T-helper 1 cell treated with Interleukin-12 subunit alpha and Interleukin-12 subunit beta and Interleukin-4 antibody, amounts not matched to agents 30 ng/mL and 1 ng/mL, for 36 hours (primary cell): ENCODE data around the gene POLE2. TPM values are rescaled to one million over a fixed set of nuclear protein-coding genes. Genes with fewer than 3 reads are reported as not detected.
"Not testable (repeated sequence)": the region's sequence is repeated elsewhere in the genome, so short reads cannot be mapped to it uniquely, and the experiment has no call there.

Experiments
- intact Hi-C: fragments of 100-400 bp; cut with micrococcal nuclease; formaldehyde crosslinking; loops from one replicate; pipeline ENCODE4 v1.15.1; 2024
- total RNA-seq: library from RNA; stranded (reverse); gene quantifications from 2 replicates; pipeline ENCODE4 v1.2.3, GENCODE V29; 2022

Gene POLE2
- total RNA-seq, 1 donor from 2014 or later: 23.9 TPM

GRCh38 chr14:49620182-49621113 lies 67.6 kb downstream of the POLE2 start, which contains the start of the genes MGAT2 and RPL36AL:
TSS of gene MGAT2 (plus strand) at chr14:49620799. CDS start at chr14:49621269, 470 bp downstream.
TSS of gene RPL36AL (minus strand) at chr14:49620626. CDS start at chr14:49619104, 1,522 bp downstream.
- intact Hi-C loops: loop anchor here (1.0 to 5.0 kb wide), 14 partner anchors 14 to 1106 kb away; partner anchors contain the start of genes DMAC2L, L2HGDH, LRR1 and NEMF

- intact Hi-C loops: loop anchor here (1.0 to 5.0 kb wide), 14 partner anchors 15 to 1107 kb away; partner anchors contain the start of genes DMAC2L, L2HGDH, LRR1 and NEMF
Measured at GRCh38 chr14:49619730-49620129, 68.3 kb downstream of the POLE2 start.

DNA sequence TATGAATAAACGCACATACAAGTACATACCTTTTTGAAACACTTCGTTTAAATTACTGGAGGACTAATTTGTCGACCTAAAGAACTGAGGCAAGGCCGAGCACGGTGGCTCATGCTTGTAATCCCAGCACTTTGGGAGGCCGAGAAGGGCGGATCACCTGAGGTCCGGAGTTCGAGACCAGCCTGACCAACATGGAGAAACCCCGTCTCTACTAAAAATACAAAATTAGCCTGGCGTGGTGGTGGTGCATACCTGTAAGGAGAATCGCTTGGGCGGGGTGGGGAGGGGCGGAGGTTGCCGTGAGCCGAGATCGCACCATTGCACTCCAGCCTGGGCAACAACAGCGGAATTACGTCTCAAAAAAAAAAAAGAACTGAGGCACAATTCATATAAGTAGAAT lies 68.7 kb downstream of the POLE2 start:
- intact Hi-C loops: not testable (repeated sequence)

DNA sequence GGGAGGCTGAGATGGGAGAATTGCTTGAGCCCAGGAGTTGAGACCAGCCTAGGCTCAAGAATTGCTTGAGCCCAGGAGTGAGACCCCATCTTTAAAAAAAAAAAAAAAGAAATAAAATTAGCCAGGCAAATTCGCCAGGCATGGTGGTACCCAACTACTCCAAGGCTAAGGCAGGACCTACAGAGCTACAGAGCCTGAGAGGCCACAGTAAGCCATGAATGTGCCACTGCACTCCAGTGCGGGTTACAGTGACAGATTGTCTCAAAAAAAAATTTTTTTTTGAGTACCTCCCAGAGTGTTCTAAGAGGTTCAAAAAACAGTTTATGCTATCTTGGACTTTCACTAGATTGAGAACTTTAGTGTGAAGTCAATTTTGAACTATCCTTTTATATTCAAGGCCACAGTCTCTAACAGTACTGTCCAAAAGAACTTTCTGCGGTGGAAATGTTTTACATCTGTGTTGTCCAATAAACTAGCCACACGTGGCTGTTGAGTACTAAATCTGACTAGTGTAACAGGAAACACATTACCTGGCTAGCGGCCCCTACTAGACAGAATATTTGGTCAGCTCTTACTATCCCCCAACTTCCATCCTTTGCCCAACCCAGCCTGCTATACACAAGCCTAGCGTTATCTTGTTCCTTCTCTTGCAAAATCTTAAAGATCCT lies 70.0 kb downstream of the POLE2 start:
- intact Hi-C loops: no loop called here

GRCh38 chr14:49615776-49616175 lies 72.2 kb downstream of the POLE2 start:
- intact Hi-C loops: no loop called here

- intact Hi-C loops: no loop called here
Measured at GRCh38 chr14:49614196-49614595, 73.8 kb downstream of the POLE2 start.

- intact Hi-C loops: no loop called here
Measured at GRCh38 chr14:49612671-49613070, 75.3 kb downstream of the POLE2 start.

- intact Hi-C loops: no loop called here
Measured at GRCh38 chr14:49612251-49612650, 75.8 kb downstream of the POLE2 start.

GRCh38 chr14:49607583-49607982 lies 80.4 kb downstream of the POLE2 start:
- intact Hi-C loops: no loop called here

- intact Hi-C loops: loop anchor here (1.0 kb wide), 4 partner anchors 12 to 169 kb away; partner anchors contain the start of genes MGAT2, RPL36AL and RPS29
Measured at GRCh38 chr14:49598485-49599300, 89.3 kb downstream of the POLE2 start, which contains the start of gene LRR1. TSS of gene LRR1 (plus strand) at chr14:49598940. CDS start at chr14:49599021, 81 bp downstream.

DNA sequence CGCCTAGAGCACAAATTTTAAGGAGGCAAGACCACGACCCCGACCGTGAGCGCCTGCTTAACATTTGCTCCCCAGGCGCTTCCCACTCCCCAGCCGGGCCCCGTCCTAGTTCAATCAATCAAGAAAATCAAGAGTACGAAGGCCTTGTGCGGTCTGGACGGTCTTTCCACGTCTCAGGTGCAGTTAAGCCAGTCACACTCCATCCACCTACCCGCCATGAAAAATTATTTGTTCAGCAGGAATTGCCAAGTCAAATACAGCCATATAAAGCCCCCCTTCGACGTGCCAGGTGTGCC lies 89.9 kb downstream of the POLE2 start:
- intact Hi-C loops: loop anchor here (1.0 kb wide), 4 partner anchors 12 to 169 kb away; partner anchors contain the start of genes MGAT2, RPL36AL and RPS29

DNA sequence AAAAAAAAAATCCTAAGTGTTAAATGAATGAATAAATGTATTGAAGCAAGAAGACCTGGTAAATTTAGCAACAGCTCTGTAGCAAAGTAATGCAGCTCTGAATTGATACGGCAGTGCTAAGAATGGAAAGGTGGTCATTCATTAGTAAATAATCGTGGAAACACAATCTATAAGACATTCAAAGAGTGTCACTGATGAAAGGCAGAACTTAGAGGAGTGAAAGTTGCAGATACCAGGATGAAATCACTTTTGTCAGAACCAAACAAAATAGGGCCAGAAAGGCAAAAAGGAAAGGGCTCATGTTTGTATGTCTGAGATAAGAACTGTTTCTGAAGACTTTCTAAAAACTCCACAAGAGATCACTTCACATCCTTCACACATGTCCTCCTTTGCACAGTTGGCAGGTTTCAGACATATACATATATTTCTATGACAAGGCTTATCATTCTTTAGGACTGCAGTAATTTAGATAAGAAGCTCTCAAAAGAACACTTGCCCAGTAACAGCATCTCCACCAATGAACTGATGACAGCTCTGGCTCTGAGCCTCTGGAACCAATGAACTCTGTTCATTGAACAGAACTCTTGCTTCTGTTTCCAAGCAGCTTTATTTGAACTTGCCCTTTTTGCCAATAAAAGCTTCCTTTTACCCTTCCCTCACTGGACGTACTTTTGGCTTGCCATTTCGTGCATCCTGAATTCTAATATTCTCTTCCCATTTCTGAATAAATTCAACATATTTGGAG lies 93.5 kb downstream of the POLE2 start:
- intact Hi-C loops: no loop called here

Other genes starting within 250 kb of the POLE2 start
- 1,725 and 1,787 TPM in 2 replicates for gene RPS29, start 101.8 kb downstream of the POLE2 start, total RNA-seq
- 36.0 and 42.0 TPM in 2 replicates for gene LRR1, start 89.3 kb downstream of the POLE2 start, total RNA-seq
- gene RPL36AL, start 67.6 kb downstream of the POLE2 start, total RNA-seq: 228 and 234 TPM in 2 replicates
- gene MGAT2, start 67.4 kb downstream of the POLE2 start, total RNA-seq: 77.3 and 83.8 TPM in 2 replicates
- gene DNAAF2, start 53.0 kb downstream of the POLE2 start, total RNA-seq: 6.3 and 7.3 TPM in 2 replicates
- gene KLHDC1, start 4.9 kb upstream of the POLE2 start, total RNA-seq: 2.0 and 2.5 TPM in 2 replicates
- 27.9 and 31.6 TPM in 2 replicates for gene KLHDC2, start 79.9 kb upstream of the POLE2 start, total RNA-seq
- gene NEMF, start 164.6 kb upstream of the POLE2 start, total RNA-seq: 94.7 and 98.0 TPM in 2 replicates
- 188 TPM in 2 replicates for gene ARF6, start 204.9 kb upstream of the POLE2 start, total RNA-seq